GF-D8 (cell line): ENCODE measurements around the gene LRP10.

ENCODE experiments used
- DNase-seq: peaks from one replicate; lab custom pipeline; 2025; lab: John Stamatoyannopoulos, UW

LRP10 gene

DNA sequence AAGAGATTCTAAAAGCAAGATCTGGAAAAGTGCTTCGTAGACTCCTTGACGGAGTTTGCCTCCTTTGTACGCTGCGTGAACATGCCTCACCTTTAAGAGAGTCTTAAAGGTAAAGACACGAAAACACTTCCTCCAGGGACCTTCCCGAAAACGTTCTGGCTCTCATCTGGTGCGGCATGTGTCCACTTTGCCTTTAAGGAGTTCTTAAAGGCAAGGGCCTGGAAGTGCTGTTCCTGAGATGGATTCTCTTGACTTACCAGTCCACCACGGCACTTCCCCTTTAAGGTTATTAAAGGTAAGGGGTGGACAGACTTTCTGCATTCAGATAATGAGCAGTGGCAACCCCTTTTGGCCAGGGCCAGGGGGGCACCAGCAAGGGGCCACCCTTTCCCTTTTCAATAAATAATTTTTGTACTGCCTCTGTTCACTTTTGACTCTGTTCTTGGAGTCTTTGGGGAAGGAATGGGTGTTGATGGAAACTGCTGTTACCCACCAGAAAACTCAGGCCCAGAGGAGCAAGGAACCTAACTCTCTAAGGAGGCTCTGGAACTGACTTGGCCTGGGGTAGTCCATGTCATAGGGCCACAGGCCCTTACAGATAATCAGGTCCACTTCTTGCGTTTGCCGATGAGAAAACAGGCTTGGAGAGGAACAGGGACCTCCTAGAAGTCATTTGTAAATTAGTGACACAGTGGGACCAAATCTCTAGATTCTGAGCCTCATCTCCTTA is 15.9 kb downstream of the LRP10 start:
- DNase-seq: no peak

DNA sequence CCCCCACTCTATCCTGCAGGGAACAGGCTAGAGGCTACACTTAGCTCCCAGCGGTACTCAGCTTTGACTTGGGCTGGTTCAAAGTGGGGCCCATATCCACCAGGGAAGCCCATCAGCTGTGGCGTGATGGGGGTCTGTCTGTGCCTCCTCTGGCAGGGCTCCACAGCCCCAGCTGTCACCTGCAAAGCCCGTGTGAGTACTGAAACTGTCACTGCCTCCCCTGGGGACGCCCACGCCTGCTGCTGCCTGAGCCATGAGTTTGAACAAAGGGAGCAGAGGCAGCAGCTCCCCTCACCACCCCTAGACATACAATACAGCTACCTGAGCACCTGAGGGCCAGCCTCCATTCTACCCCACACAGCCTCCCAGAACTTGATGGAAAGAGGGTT is 16.4 kb downstream of the LRP10 start:
- DNase-seq: no peak

DNA sequence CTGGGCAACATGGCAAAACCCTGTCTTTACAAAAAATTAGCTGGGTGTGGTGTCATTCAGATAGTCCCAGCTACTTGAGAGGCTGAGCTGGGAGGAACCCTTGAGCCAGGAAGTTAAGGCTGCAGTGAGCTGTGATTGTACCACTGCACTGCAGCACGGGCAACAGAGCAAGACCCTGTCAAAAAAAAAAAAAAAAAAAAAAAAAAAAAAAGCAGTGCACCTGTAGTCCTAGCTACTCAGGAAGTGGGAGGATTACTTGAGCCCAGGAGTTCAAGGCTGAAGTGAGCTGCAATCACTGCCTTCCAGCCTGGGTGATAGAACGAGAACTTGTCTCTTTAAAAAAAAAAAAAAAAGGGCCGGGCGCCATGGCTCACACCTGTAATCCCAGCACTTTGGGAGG is 17.1 kb downstream of the LRP10 start:
- DNase-seq: no peak

GRCh38 chr14:22890416-22890815 is 18.9 kb downstream of the LRP10 start:
- no peak for DNase-seq

GRCh38 chr14:22892488-22892887 is 20.9 kb downstream of the LRP10 start:
- no peak for DNase-seq

DNA sequence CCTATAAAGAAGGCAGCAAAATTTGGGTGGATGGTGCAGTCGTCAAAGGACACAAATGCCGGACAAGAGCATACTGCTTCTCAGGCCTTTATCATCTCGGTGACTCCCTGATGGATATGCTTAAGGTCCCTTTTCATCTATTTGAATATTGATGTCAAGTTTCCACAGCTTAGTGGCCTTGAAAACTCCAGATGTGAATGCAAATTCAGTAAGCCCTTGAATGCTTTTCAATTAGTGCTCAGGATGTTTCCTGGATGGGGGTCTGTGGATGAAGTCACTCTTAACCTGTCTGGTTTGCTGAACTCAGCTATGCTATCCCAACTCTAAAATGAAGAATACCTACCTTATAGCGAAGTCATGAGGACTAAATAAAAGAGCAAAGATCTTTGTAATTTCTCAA is 22.2 kb downstream of the LRP10 start:
- DNase-seq: no peak

- no peak for DNase-seq
Measured at GRCh38 chr14:22895402-22895801, 23.9 kb downstream of the LRP10 start.

DNA sequence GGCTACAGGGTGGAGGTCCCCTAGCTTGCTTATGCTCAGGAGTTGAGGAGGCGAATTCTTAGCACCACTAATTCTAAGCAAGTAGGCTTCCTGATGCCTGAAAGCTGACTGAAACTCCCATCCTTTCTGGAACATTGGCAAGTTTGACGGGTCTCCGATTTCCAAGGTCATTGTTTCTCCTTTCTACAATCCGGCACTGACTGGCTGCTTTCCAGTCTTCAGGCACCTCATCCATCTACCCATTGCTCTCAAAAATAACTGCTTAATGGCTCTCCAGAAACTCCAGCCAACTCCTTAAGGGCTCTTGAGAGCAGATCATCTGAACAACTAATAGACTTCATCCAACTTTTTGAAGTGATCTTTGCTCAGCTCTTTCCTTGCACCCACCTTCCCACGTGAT is 24.8 kb downstream of the LRP10 start:
- DNase-seq: no peak

DNA sequence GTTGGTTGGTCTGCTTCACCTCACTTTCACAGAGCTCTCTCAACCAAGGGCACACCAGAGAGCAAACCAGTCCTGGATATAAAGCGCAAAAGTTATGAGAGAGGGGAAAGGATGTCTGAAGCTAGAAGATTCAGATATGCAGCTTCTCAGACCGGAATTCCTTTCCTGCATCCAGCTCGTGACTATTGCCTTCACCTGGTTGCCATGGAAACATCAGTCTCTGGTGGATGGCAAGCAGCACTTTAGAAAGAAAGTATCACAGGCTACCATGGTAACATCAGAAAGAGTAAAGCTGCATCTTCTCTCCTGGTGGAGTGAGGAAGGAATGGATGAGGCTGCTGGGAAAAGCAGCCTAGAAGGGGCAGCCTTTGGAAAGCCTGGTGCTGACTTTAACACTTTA is 25.2 kb downstream of the LRP10 start:
- no peak for DNase-seq

DNA sequence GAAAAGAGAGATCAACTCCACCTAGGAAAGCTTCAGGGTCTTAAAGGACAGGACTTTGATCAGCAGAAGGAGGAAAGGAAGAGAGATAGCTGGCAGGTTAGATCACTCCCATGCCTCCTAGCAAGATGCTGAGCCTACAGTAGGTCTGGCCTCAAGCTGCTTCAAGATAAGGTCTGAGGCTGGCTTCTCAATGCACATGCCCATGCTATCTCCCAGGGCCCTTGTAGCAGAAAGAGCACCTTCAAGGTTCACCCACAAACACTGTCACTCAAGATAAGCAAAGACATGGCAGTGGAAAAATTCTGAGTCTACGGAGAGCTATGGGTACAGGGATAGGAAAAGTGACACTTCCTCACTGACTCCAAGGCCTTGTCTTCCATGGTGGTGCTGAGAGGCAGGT is 25.8 kb downstream of the LRP10 start:
- no peak for DNase-seq

GRCh38 chr14:22898302-22899090 is 27.0 kb downstream of the LRP10 start:
- no peak for DNase-seq

- peak; percentile 5 for DNase-seq
Measured at GRCh38 chr14:22900081-22900799, 28.7 kb downstream of the LRP10 start.

DNA sequence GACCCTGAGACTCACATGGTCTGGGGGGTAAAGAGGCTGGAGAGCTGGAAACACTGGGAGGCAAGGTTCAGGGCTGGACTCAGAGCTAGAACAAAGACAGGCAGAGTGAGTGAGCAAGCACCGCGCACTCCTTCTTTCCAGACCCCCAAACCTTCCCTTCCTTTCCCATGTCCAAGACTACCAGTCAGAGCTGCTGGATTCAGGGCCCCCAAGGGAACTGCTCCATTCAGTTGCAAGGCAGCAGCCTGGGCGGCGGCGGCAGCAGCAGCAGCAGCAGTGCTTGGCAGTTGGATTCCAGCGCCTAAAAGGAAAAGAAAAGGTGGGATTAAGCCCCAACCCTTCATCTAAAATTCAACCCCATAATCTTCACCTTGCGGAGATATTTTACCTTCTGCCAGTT is 30.3 kb downstream of the LRP10 start:
- no peak for DNase-seq

GRCh38 chr14:22903742-22904087 is 32.2 kb downstream of the LRP10 start:
- no peak for DNase-seq

DNA sequence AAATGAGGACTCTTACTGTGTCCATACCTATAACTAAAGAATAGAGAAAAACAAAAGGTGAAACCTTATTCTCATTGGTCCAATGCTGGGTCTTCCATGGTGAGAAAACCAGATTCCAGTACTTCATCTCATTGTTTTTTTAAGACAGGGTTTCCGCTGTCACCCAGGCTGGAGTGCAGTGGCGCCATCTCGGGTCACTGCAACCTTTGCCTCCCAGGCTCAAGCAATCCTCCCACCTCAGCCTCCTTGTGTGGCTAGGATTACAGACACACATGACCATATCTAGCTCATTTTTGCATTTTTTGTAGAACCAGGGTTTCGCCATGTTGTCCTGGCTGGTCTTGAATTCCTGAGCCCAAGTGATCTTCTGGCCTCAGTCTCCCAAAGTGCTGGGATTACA is 34.1 kb downstream of the LRP10 start:
- DNase-seq: no peak

DNA sequence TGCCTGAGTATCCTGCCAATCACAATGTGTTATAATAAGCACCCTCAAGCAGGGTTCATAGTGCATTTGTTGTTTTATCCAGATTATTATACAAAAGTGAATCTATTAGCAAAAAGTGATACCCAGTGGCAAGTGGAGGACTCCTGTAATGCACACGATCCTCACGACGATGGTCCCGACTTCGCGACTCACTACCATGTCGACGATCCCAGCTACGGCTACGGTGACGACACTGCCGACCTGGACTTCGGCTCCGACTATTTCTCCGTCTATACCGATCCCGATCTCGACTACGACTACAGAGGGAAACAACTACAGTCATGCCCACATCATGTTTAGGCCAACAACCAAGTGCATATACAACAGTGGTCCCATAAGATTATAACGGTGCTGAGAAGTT is 34.5 kb downstream of the LRP10 start:
- DNase-seq: no peak

DNA sequence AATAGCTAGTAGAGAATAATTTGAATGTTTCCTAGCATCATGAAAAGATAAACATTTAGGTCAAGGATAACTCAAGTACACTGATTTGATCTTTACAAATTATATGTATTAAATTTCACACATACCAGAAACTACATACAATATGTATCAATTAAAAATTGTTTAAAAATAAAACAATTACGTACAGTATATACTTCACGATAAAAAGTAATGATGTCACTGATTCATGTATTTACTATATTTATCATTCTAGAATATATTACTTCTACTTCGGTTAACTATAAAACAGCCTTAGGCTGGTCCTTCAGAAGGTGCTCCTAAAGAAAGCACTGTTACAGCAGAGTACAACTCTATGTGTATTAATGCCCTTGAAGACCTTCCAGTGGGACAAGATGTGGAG is 35.9 kb downstream of the LRP10 start:
- no peak for DNase-seq

DNA sequence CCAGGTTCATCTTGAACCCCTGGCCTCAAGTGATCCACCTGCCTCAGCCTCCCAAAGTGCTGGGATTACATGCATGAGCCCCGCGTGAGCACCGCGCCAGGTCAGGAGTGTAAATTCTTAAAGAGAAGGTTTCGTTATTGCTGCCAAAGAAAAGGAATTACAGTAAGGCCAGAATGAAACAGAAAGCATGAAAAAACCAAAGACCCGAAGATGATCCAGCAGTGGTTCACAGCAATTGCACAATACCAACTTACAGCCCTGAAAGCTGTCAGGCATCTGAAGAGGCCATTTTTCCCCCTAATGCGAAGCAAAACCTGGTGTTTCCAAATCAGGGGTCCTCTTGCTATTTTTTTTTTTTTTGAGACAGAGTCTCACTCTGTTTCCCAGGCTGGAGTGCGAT is 37.1 kb downstream of the LRP10 start:
- no peak for DNase-seq

DNA sequence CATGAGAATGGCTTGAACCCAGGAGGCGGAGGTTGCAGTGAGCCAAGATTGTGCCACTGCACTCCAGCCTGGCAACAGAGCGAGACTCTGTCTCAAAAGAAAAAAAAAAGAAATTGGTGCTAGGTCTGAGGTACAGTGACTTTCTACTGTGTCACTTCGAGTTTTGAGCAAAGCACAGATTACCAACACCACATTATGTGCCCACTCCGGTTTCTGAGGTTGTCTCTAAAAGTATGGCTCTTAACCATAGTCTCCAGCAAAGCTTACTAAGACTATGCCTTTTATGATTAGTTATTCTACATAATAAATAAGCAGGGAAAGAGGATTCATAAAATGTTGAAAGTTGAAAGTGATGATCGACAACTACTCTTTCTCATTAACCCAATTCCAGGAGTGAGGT is 39.4 kb downstream of the LRP10 start:
- DNase-seq: no peak

- DNase-seq: peak; percentile 8
Measured at GRCh38 chr14:22914836-22915235, 43.3 kb downstream of the LRP10 start.

GRCh38 chr14:22915886-22916521 is 44.5 kb downstream of the LRP10 start:
- DNase-seq: peak; percentile 72

DNA sequence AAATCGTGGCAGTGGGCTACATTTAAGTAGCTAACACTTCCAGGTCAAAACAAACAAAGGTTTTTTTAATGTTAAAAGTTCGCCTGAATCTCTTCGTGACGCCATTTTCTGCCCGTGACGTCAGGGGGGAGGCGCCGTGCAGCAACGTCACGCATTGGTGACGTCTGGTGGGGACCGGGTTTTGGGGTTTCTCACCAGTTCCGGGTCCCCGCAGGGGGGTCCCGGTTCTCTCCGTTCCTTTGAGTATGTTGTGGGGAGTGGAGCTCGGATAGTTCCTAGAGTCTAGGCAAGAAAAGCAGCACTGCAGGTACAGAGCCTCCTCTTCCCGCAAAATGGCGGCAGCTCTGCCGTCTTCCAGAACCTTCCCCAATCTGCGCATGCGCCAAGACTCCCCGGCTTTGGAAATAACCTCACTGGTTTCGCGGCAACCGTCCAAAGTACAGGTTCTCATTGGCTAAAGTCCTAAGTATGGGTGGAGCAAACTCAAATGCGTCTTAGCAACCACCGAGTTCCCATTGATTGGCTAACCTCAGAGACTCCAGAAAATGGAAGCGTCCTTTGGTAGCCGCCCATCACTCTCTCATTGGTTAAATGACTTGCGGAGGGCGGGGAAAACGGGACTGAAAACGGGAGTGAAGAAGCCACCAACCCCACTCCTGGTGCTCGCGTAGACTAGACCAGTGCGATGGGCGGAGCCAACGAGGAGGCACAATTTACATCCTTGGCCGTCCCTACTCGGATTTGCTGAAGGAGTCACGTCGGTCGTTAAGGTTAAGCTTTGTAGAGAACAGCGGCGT is 47.5 kb downstream of the LRP10 start, which contains the start of gene RBM23:
Gene RBM23, minus strand, starts transcription at position 346 of the 797 bp plus-strand sequence.
- no peak for DNase-seq
